NOMO-1 (cell line): ENCODE results near the gene BTBD9.

Source experiments
- DNase-seq, 2 experiments: peaks; one replicate each; lab custom pipeline; 2025; ENCODE audit not compliant: unreplicated experiment in 2 of 2; lab: John Stamatoyannopoulos, UW

Gene BTBD9

DNA sequence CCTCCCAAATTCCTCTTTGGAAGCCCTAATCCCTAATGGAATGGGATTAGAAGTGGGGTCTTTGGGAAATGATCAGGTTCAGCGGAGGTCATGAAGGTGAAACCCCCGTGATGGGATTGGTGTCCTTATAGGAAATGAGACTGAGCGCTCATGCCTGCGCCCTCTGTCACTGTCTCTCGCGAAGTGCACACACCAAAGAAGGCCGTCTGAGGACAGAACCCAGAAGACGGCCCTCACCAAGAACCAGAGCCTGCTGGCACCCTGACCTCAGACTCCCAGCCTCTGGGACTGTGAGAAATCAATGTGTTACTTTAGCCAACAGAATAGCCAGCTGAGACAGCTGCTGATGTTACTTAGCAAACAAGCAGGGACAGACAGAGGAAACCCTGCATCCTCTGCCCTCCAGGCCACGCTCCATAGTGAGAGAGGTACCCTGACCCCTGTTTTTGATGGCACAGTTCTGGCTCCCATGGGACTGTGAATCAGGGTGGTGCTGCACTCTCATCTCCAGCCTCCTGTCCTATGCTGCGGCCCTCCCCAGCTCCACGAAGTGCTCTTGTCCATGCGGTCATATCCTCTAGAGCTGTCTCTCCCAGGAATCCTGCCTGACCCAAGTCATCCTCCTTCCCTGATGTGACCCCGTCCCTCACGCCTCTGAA lies 450.9 kb downstream of the BTBD9 start:
- DNase-seq, result no peak

GRCh38 chr6:38187811-38188590 lies 451.7 kb downstream of the BTBD9 start:
- DNase-seq, result no peak

DNA sequence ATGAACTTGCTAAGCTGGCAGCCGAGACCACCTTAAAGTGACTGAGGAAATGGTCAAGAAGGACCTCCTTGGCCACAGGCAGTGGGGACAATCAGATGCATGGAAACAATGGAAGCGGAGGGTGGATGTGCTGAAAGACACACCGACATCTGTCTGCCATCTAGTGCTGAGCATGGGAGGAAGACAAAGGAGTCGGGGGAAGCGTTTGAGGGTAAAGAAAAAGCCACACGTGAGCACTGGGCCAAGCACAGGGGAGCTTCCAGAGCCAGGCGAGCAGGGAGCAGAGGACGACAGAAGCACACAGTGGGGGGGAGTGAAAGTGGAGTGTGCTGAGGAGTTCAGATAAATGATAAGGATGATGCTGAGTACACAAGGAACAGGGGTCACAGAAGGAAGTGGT lies 452.4 kb downstream of the BTBD9 start:
- no peak for DNase-seq

- no peak for DNase-seq
Measured at GRCh38 chr6:38185752-38186151, 454.0 kb downstream of the BTBD9 start.

GRCh38 chr6:38185244-38185643 lies 454.5 kb downstream of the BTBD9 start:
- DNase-seq, result no peak

- DNase-seq, result no peak
Measured at GRCh38 chr6:38184585-38185080, 455.1 kb downstream of the BTBD9 start.

- no peak for DNase-seq
Measured at GRCh38 chr6:38183856-38184584, 455.7 kb downstream of the BTBD9 start.

GRCh38 chr6:38182426-38182825 lies 457.3 kb downstream of the BTBD9 start:
- no peak for DNase-seq

DNA sequence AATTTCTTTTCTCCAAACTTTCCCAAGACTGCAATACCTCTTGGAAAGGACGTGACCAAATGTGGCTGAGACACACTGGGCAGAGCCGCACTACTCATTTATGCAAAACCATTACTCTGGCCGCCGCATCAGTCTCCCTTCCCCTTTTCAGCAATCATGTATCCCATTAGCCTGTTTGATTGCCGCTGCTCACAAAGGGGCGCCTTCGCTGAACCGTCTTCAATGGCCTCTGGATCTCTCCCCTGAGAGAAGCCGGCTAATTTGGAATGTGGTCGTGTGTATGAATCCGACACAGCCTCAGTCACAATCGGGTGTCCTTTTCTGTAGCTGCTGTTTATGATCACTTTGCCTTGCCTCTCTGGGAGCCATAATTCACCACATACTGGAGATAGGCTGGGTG lies 459.1 kb downstream of the BTBD9 start:
- DNase-seq, result no peak

DNA sequence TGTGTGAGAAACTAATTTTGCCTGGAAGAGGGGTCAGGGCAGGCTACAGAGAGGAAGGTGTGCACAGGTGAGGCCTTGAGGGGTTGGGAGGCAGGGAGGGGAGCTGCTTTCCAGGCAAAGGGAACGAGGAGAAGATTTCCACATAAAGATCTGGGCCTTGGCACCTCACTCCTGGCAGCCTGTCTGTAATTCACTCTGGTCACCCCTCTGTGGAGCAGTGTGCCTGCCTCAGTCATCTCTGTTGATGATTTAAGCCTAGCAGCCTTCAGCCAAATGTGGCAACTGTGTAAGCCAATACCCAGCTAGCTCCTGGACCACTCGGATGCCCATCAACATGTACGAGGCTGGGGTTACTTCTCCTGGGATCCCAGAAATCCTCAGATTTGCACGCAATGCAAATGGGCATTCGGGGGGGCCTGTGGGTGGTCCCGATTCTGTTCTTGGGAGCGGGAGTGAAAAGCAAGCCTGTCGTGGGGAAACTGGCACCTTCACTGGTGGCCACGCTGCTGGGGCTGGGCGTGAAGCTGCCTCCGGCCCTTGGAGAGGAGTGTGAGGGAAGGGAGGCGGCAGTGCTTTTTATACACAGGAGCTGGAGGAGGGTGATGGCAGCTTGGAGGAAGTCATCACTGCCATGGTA lies 459.8 kb downstream of the BTBD9 start:
- DNase-seq, result no peak

- no peak for DNase-seq
Measured at GRCh38 chr6:38179300-38179699, 460.4 kb downstream of the BTBD9 start.

- no peak for DNase-seq
Measured at GRCh38 chr6:38178584-38178886, 461.2 kb downstream of the BTBD9 start.

DNA sequence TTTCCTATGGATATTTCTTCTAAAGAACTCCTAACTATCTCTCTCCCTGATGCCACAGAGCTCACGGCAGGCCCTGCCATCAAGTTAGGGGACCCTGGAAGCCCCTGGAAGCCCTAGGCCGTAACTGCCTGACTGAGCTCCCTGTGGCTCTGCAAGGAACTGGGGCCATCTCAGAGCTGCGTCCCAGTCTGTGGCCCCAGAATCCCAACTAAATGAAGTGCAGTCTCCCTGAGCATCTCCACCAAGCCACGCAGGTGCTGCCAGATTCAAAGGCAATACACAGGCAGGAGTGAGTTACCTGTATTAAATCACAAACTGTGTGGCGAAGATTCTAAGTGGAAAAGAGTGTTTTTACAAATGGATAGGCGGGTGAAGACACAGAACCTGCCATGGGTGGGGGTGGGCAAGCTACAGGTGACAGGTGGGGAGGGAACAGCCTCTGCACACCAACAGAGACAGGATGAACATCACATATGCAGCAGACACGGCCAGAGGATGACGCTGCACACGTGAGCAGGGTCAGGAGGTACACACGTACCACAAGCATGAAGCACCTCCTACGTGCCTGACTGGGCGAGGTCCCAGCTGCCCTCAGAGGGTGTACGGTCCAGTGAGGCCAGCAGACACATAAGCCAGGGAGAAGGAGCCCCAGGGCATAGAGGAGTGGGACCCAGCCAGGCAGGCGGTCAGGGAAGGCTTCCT lies 461.7 kb downstream of the BTBD9 start:
- DNase-seq, result no peak

DNA sequence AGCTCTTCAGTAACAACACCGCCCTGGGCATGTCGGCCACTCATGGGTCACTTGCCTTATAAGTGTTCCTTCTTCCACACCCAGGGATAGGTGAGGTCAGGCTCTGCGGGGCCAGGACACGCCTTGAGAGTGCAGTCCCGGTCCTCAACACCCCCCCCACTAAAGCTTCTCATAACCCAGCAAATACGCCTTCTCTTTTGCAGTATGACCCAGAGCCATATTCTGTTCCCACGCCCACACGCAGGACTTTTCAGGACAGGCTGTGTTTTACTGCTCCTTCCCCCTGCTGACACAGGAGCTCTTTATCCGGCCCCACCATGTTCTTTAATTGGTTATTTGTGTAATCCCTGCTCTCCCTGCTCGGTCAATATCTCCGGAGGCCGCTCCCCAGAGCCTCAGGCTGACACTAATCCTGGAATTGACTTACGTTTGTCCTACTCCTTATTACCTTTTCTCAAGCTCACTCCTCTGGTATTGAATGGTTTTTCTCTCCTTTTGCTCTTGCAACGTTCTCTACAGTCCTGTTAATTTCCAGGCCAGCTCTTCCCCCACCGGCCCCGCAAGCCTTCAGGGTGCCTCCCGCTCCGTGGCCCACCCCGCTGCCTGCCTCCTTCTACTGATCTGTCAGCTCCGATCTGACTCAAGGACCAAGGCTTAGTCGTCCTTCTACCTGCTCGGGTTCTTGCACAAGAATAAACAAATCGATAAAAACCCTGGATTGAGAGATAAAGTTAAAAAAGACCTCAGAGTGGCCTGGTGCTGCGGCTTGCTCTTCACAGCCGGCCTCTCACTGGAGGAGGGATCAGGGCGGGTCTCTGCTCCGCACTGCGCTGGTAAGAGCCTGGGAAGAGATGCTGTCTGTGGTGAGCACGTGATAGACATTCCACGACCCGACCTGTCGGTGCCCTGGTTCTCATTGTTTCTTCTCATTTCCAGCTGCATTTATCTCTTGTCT lies 462.7 kb downstream of the BTBD9 start:
- DNase-seq, result no peak

DNA sequence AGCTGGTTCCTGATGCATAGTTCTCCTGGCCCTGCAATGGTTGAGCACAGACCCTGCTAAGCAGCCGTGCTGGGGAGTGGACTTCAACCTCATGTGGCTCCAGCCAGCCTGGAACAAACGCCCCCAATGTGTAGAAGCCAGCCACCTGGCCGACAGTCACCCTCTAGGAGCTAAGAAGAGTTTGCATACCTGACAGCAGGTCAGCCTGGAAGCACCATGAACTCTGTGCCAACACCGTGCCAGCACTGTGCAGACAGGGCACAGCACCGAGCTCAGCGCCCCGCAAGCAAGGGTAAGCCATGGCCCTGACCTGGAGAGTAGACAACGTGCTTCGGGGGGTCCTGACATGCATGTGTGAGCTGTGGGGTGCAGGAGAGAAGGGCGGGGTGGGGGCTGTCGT lies 463.9 kb downstream of the BTBD9 start:
- DNase-seq, result no peak

GRCh38 chr6:38174806-38175495 lies 464.8 kb downstream of the BTBD9 start:
- DNase-seq, result no peak

- DNase-seq, result no peak
Measured at GRCh38 chr6:38174315-38174714, 465.4 kb downstream of the BTBD9 start.

DNA sequence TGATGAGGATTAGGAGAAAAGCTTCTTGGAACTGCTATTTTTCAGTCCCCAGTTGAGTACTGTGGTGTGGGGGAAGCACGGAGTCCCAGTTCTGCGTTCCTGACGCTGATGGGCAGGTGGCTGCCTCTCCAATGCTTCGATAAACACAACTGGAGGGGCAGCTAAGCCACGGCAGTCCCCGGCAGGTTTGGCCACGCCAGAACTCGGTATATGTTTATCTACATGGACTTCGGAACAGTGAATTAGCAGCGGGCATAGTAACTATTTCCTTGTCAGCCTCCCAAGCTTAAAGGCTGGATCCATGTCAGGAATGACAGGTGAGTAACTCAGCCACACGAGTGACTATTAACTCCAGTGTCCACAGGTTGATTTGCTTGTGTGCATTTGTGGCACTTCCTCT lies 465.8 kb downstream of the BTBD9 start:
- no peak for DNase-seq
